Endothelial cell of umbilical vein (primary cell): Measurements from ENCODE around the gene EPB42. TPM values are rescaled to one million over a fixed set of nuclear protein-coding genes. Genes with fewer than 3 reads are reported as not detected.

Experiments
- BruUV-seq: library from RNA; stranded (reverse); fragments of 400-500 nt; replicated peaks from 2 replicates; lab custom pipeline; 2021; lab: Mats Ljungman, UMichigan
- CTCF ChIA-PET: fragments of 300-600, 350-600 bp; sonication (Branson Sonifier 250); formaldehyde crosslinking; loops from one replicate; lab custom pipeline; 2021; ENCODE audit warnings: antibody characterized with exemption, inconsistent platforms; lab: Charles Lee
- POLR2A ChIA-PET: fragments of 300-600, 350-600 bp; sonication (Branson Sonifier 250); formaldehyde crosslinking; loops from one replicate; lab custom pipeline; 2021; ENCODE audit warnings: antibody characterized with exemption, inconsistent platforms; lab: Charles Lee
- DNase-seq: peaks from one replicate; pipeline ENCODE4 v3.0.0-alpha.2; 2011; ENCODE audit warnings: low read depth, low spot score
- FAIRE-seq: peaks from 2 replicates; lab custom pipeline; 2011; peaks lifted over from hg19 to GRCh38; lab: Jason Lieb, UNC
- H2AFZ ChIP-seq: 2 replicates; pipeline ENCODE4 v1.6.0; 2012; ENCODE audit warnings: low read depth, low read length, control low read depth, inconsistent platforms
- H3K27ac ChIP-seq: 2 replicates; pipeline ENCODE4 v1.5.1; 2011; ENCODE audit warnings: low read depth, mild to moderate bottlenecking, control low read depth, low read length, moderate library complexity; ENCODE audit not compliant: insufficient read depth
- H3K27me3 ChIP-seq, 2 experiments: 2 replicates each; pipeline versions ENCODE4 v1.6.0 to v1.6.1; 2011; ENCODE audit warnings: low read length in 2 of 2, mixed read lengths in 1 of 2; ENCODE audit not compliant: control insufficient read depth in 2 of 2, insufficient read depth in 2 of 2
- H3K36me3 ChIP-seq, 2 experiments: 2 replicates in 1 of 2; 3 replicates in 1 of 2; pipeline ENCODE4 v1.5.1; 2011; ENCODE audit warnings: low read length in 2 of 2, mild to moderate bottlenecking in 1 of 2, moderate library complexity in 1 of 2; ENCODE audit not compliant: control insufficient read depth in 2 of 2, insufficient read depth in 2 of 2; ENCODE audit errors: extremely low read depth in 1 of 2
- H3K4me1 ChIP-seq: 3 replicates; pipeline ENCODE4 v1.5.1; 2011; ENCODE audit warnings: mild to moderate bottlenecking, low read length; ENCODE audit not compliant: control insufficient read depth, insufficient read depth; ENCODE audit errors: extremely low read depth
- H3K4me2 ChIP-seq: 2 replicates; pipeline ENCODE4 v1.6.1; 2011; ENCODE audit warnings: low read length, control low read depth, mixed read lengths; ENCODE audit not compliant: insufficient read depth
- H3K4me3 ChIP-seq, 3 experiments: fragments of 200-600 bp in 1 of 3; sonication (generic), shearing (Covaris generic) in 1 of 3; replicated peaks in 1 of 3; 2 replicates each; pipeline ENCODE4 v1.5.1; 2011 to 2016; ENCODE audit warnings: control low read depth in 3 of 3, low read length in 3 of 3, mild to moderate bottlenecking in 2 of 3, inconsistent platforms in 1 of 3, low read depth in 1 of 3, moderate library complexity in 1 of 3; ENCODE audit not compliant: insufficient read depth in 1 of 3
- H3K79me2 ChIP-seq: 2 replicates; pipeline ENCODE4 v1.6.0; 2012; ENCODE audit warnings: low read length, inconsistent platforms; ENCODE audit not compliant: control insufficient read depth, insufficient read depth
- H3K9ac ChIP-seq: replicated peaks from 2 replicates; pipeline ENCODE3; 2011; ENCODE audit warnings: low read length, control low read depth; ENCODE audit not compliant: insufficient read depth; ENCODE audit errors: extremely low read depth
- H3K9me1 ChIP-seq: replicated peaks from 3 replicates; pipeline ENCODE4 v1.6.0; 2011; ENCODE audit warnings: mild to moderate bottlenecking, low read length; ENCODE audit not compliant: control insufficient read depth, insufficient read depth; ENCODE audit errors: extremely low read depth
- H3K9me3 ChIP-seq: replicated peaks from 2 replicates; pipeline ENCODE4 v1.5.1; 2012; ENCODE audit warnings: low read length, inconsistent platforms; ENCODE audit not compliant: control insufficient read depth, insufficient read depth
- H4K20me1 ChIP-seq: replicated peaks from 2 replicates; pipeline ENCODE3; 2011; ENCODE audit warnings: mild to moderate bottlenecking, low read length; ENCODE audit not compliant: control insufficient read depth, insufficient read depth; ENCODE audit errors: extremely low read depth
- CTCF ChIP-seq, 2 donors: IDR thresholded peaks; 1 replicate in 1 of 2; 2 replicates in 1 of 2; pipeline ENCODE4 v1.5.1; 2011; ENCODE audit warnings: low read length in 2 of 2, mild to moderate bottlenecking in 2 of 2, moderate library complexity in 2 of 2, control low read depth in 1 of 2, inconsistent platforms in 1 of 2, low read depth in 1 of 2; ENCODE audit not compliant: insufficient read depth in 1 of 2; ENCODE audit errors: extremely low read depth in 1 of 2
- EZH2 ChIP-seq: IDR thresholded peaks from 2 replicates; pipeline ENCODE4 v1.6.1; 2012; ENCODE audit warnings: borderline replicate concordance, low read depth, mild to moderate bottlenecking, moderate library complexity, low read length, inconsistent platforms; ENCODE audit not compliant: severe bottlenecking
- FOS ChIP-seq: IDR thresholded peaks from 2 replicates; pipeline ENCODE4 v1.6.1; 2011; ENCODE audit warnings: mild to moderate bottlenecking, low read length, moderate library complexity, borderline replicate concordance; ENCODE audit not compliant: insufficient read depth
- GATA2 ChIP-seq: IDR thresholded peaks from 2 replicates; pipeline ENCODE4 v1.7.0; 2011; ENCODE audit warnings: low read depth, mild to moderate bottlenecking, moderate library complexity, mixed read lengths, low read length; ENCODE audit not compliant: insufficient read length, insufficient read depth
- JUN ChIP-seq: IDR thresholded peaks from 2 replicates; pipeline ENCODE4 v1.6.1; 2011; ENCODE audit warnings: borderline replicate concordance, low read depth; ENCODE audit not compliant: insufficient read length, insufficient read depth
- MAX ChIP-seq: IDR thresholded peaks from 2 replicates; pipeline ENCODE4 v1.6.1; 2011; ENCODE audit not compliant: insufficient read depth, insufficient read length
- MYC ChIP-seq: IDR thresholded peaks from one replicate; pipeline ENCODE4 v1.6.1; 2011; ENCODE audit warnings: mild to moderate bottlenecking, low read depth, low read length
- POLR2A ChIP-seq: IDR thresholded peaks from 2 replicates; pipeline ENCODE4 v1.6.1; 2012; ENCODE audit warnings: low read depth, mild to moderate bottlenecking, control low read depth, low read length
- POLR2AphosphoS5 ChIP-seq: IDR thresholded peaks from 2 replicates; pipeline ENCODE4 v1.6.1; 2012; ENCODE audit warnings: low read depth, mild to moderate bottlenecking, control low read depth, low read length, moderate library complexity; ENCODE audit not compliant: insufficient read depth
- dilution Hi-C: fragments of 300-500 bp; cut with MboI; formaldehyde crosslinking; loops from one replicate; pipeline ENCODE4 v1.15.0; 2019; ENCODE audit warnings: low sequenced_read_pairs; ENCODE audit not compliant: extremely low pct_ligation_motif_present
- intact Hi-C: fragments of 100-400 bp; cut with micrococcal nuclease; formaldehyde crosslinking; loops from one replicate; pipeline ENCODE4 v1.10.0; 2022
- polyA plus RNA-seq, 4 experiments: library from polyadenylated mRNA; depleted of rRNA in 3 of 4; stranded (reverse) in 3 of 4; unstranded in 1 of 4; fragments of >200 nt; gene quantifications; 2 replicates each; pipeline versions ENCODE4 v1.2.1 to v1.2.3, GENCODE V29; 2011 to 2012; ENCODE audit warnings: missing spikeins in 1 of 4
- total RNA-seq: library from RNA; stranded (reverse); gene quantifications from 2 replicates; pipeline ENCODE4 v1.2.3, GENCODE V29; 2021

EPB42 gene
- total and polyA plus RNA-seq, 2 donors (not counting 3 experiments of a cell fraction or from before 2014, with no cell fraction given), result not detected

- CTCF ChIA-PET, result interaction anchor here (1.5 kb wide), 1 partner anchor 24 kb away, joined by 9 read pairs; no protein-coding TSS in a partner anchor
- H3K36me3 ChIP-seq, result no peaks in the 10 kb centered on the region
- H3K4me2 ChIP-seq, result no peak overlapping the region
- intact Hi-C loops, result no loop called here
- dilution Hi-C loops, result no loop called here
- H3K9ac ChIP-seq, result no peak overlapping the region
- H2AFZ ChIP-seq, result no peak overlapping the region
- no peak for FAIRE-seq
- no peak overlapping the region for H3K27ac ChIP-seq
- no peaks in the 10 kb centered on the region for H4K20me1 ChIP-seq
- no peak overlapping the region for H3K4me3 ChIP-seq
- no peaks in the 10 kb centered on the region for H3K79me2 ChIP-seq
- no peaks in the 10 kb centered on the region for H3K9me3 ChIP-seq
- POLR2A ChIA-PET, result no interaction called here
- TF ChIP-seq POLR2A, result no peak
- no peak for TF ChIP-seq EZH2
- no peak for TF ChIP-seq MAX
- no peak for TF ChIP-seq FOS
- no TSS peak for BruUV-seq
- DNase-seq, result no peak
- no peaks in the 10 kb centered on the region for H3K9me1 ChIP-seq
- H3K4me1 ChIP-seq, result no peaks in the 10 kb centered on the region
- peaks cover 9 to 12% of the 10 kb centered on the region in 2 experiments for H3K27me3 ChIP-seq
These were observed 28.9 kb upstream of the EPB42 start for GRCh38 chr15:43249699-43250203.

- no peaks in the 10 kb centered on the region for H3K4me1 ChIP-seq
- no peak overlapping the region for H3K27ac ChIP-seq
- H3K9me3 ChIP-seq, result no peaks in the 10 kb centered on the region
- no peaks in the 10 kb centered on the region for H4K20me1 ChIP-seq
- H3K4me2 ChIP-seq, result no peak overlapping the region
- ChIA-PET CTCF (interaction anchor here (4.6 kb wide), 1 partner anchor 23 kb away, joined by 28 read pairs; no protein-coding TSS in a partner anchor), POLR2A (no interaction called here)
- no peak overlapping the region for H2AFZ ChIP-seq
- H3K79me2 ChIP-seq, result no peaks in the 10 kb centered on the region
- peaks cover 9 to 12% of the 10 kb centered on the region in 2 experiments for H3K27me3 ChIP-seq
- intact Hi-C loops, result no loop called here
- no peaks in the 10 kb centered on the region for H3K9me1 ChIP-seq
- no peak overlapping the region for H3K4me3 ChIP-seq
- no peak for FAIRE-seq
- dilution Hi-C loops, result no loop called here
- H3K36me3 ChIP-seq, result no peaks in the 10 kb centered on the region
- H3K9ac ChIP-seq, result no peak overlapping the region
- TF ChIP-seq MYC (no peak), POLR2AphosphoS5 (no peak), CTCF (IDR thresholded peaks at IDR 0.05; ENCODE audit: extremely low read depth in 1 of 2, insufficient read depth in 1 of 2, low read depth in 1 of 2, low read length in 2 of 2) (no peak), MAX (no peak), POLR2A (no peak), GATA2 (no peak), EZH2 (no peak), FOS (no peak), JUN (no peak)
- BruUV-seq, result no TSS peak
- no peak for DNase-seq
These were observed 28.4 kb upstream of the EPB42 start for GRCh38 chr15:43249236-43249635.
